Testis (tissue), 2 donors: Measurements from ENCODE around the gene PDE6A.

ENCODE experiments used
- POLR2A ChIP-seq: fragments of 450-650 bp; IDR thresholded peaks from one replicate; pipeline ENCODE4 v1.6.1; 2017; ENCODE audit warnings: antibody characterized with exemption, mild to moderate bottlenecking, moderate library complexity
- TF ChIP-seq, protein P1 (sequence below), 3 experiments: fragments of 450-650 bp in 2 of 3; fragments of 200-600 bp in 1 of 3; sonication (generic) in 1 of 3; IDR thresholded peaks; one replicate each; pipeline ENCODE4 v1.5.1; 2016 to 2019; ENCODE audit warnings: antibody characterized with exemption in 3 of 3, mild to moderate bottlenecking in 2 of 3, moderate library complexity in 1 of 3

DNA sequence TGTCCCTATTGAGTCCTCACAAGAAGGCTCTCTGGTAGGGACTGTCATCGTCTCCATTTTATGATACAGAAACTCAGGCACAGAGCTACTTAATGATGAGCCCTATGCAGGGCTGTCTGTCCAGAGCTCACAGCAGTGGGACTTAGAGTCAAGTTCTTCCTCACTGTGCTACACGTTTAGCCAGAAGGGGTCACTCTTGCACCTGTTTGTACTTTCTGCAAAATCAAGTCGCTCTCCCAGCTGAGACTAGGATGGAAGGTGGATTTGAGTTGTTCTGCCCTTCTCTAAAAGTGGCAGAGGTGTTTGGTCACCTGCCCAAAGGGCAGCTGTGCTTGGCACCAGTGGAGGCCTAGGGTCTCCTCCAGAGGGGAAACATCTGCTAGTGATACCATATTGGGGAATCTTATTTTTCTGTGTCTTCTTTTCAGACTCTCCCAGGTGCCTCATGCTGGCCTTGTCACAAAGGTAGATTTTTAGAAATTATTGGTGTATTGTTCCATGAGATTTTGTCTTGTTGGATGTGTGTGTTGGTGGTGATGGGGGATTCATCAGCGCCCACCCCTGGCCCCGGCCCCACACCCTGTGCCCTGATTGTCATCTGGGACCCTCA, 110.2 kb downstream of the PDE6A start:
- TF ChIP-seq, protein P1, sequence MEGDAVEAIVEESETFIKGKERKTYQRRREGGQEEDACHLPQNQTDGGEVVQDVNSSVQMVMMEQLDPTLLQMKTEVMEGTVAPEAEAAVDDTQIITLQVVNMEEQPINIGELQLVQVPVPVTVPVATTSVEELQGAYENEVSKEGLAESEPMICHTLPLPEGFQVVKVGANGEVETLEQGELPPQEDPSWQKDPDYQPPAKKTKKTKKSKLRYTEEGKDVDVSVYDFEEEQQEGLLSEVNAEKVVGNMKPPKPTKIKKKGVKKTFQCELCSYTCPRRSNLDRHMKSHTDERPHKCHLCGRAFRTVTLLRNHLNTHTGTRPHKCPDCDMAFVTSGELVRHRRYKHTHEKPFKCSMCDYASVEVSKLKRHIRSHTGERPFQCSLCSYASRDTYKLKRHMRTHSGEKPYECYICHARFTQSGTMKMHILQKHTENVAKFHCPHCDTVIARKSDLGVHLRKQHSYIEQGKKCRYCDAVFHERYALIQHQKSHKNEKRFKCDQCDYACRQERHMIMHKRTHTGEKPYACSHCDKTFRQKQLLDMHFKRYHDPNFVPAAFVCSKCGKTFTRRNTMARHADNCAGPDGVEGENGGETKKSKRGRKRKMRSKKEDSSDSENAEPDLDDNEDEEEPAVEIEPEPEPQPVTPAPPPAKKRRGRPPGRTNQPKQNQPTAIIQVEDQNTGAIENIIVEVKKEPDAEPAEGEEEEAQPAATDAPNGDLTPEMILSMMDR (IDR thresholded peaks at IDR 0.05) = peak; percentile 49 to 74 (median 58)
- TF ChIP-seq POLR2A = no peak
